NT2/D1 (cell line): ENCODE data around the gene ABL1.

ENCODE experiments used
- DNase-seq: peaks from one replicate; pipeline ENCODE4 v3.0.0-alpha.2; 2011; ENCODE audit warnings: low read depth, low spot score
- H3K27me3 ChIP-seq: 2 replicates; pipeline ENCODE4 v1.6.0; 2011; ENCODE audit warnings: mild to moderate bottlenecking; ENCODE audit not compliant: insufficient read length, insufficient read depth
- H3K36me3 ChIP-seq: 2 replicates; pipeline ENCODE4 v1.6.1; 2011; ENCODE audit warnings: mild to moderate bottlenecking, low read length, mixed read lengths; ENCODE audit not compliant: insufficient read depth, insufficient read length
- H3K4me1 ChIP-seq: 2 replicates; pipeline ENCODE4 v1.5.1; 2011; ENCODE audit not compliant: insufficient read depth, insufficient read length
- H3K4me3 ChIP-seq: 2 replicates; pipeline ENCODE4 v1.5.1; 2011; ENCODE audit warnings: low read depth; ENCODE audit not compliant: insufficient read length
- H3K9ac ChIP-seq: 2 replicates; pipeline ENCODE4 v1.6.0; 2011; ENCODE audit warnings: low read depth; ENCODE audit not compliant: insufficient read length
- H3K9me3 ChIP-seq: 2 replicates; pipeline ENCODE4 v1.5.1; 2011; ENCODE audit warnings: mild to moderate bottlenecking, low read length; ENCODE audit not compliant: insufficient read depth
- SUZ12 ChIP-seq: IDR thresholded peaks from 2 replicates; pipeline ENCODE4 v1.6.1; 2011; ENCODE audit not compliant: insufficient read length, insufficient read depth; ENCODE audit errors: extremely low read depth
- YY1 ChIP-seq: IDR thresholded peaks from 2 replicates; pipeline ENCODE4 v1.6.1; 2011; ENCODE audit not compliant: insufficient read length, insufficient read depth
- ZNF274 ChIP-seq: IDR thresholded peaks from 2 replicates; pipeline ENCODE4 v1.6.1; 2011; ENCODE audit warnings: mild to moderate bottlenecking, low read depth, low read length

ABL1 gene

GRCh38 chr9:130927995-130928900, 93.2 kb downstream of the ABL1 start:
- no peaks in the 10 kb centered on the region for H3K27me3 ChIP-seq
- H3K4me3 ChIP-seq, result no peak overlapping the region
- H3K9me3 ChIP-seq, result no peaks in the 10 kb centered on the region
- no peaks in the 10 kb centered on the region for H3K36me3 ChIP-seq
- no peak overlapping the region for H3K9ac ChIP-seq
- peaks cover 25% of the 10 kb centered on the region for H3K4me1 ChIP-seq
- TF ChIP-seq ZNF274 (no peak), SUZ12 (no peak), YY1 (no peak)
- no peak for DNase-seq

- Histone ChIP-seq H3K27me3 (no peaks in the 10 kb centered on the region), H3K4me3 (no peak overlapping the region), H3K4me1 (peaks cover 25% of the 10 kb centered on the region), H3K36me3 (no peaks in the 10 kb centered on the region), H3K9me3 (no peaks in the 10 kb centered on the region), H3K9ac (peak overlapping the region; percentile 44)
- no peak for TF ChIP-seq ZNF274
- no peak for TF ChIP-seq SUZ12
- no peak for TF ChIP-seq YY1
- no peak for DNase-seq
Measured at GRCh38 chr9:130929571-130930038, 94.6 kb downstream of the ABL1 start.

- Histone ChIP-seq H3K36me3 (no peaks in the 10 kb centered on the region), H3K4me3 (no peak overlapping the region), H3K9ac (no peak overlapping the region), H3K27me3 (no peaks in the 10 kb centered on the region), H3K4me1 (peaks cover 26% of the 10 kb centered on the region), H3K9me3 (no peaks in the 10 kb centered on the region)
- DNase-seq, result no peak
- TF ChIP-seq ZNF274 (no peak), YY1 (no peak), SUZ12 (no peak)
Measured at GRCh38 chr9:130930132-130930803, 95.2 kb downstream of the ABL1 start.

GRCh38 chr9:130930804-130931349, 95.8 kb downstream of the ABL1 start:
- DNase-seq, result no peak
- H3K9ac ChIP-seq, result no peak overlapping the region
- H3K36me3 ChIP-seq, result no peaks in the 10 kb centered on the region
- H3K4me1 ChIP-seq, result peaks cover 31% of the 10 kb centered on the region
- H3K4me3 ChIP-seq, result no peak overlapping the region
- H3K27me3 ChIP-seq, result no peaks in the 10 kb centered on the region
- TF ChIP-seq YY1, result no peak
- TF ChIP-seq ZNF274, result no peak
- no peak for TF ChIP-seq SUZ12
- no peaks in the 10 kb centered on the region for H3K9me3 ChIP-seq

GRCh38 chr9:130931508-130932254, 96.6 kb downstream of the ABL1 start:
- no peak overlapping the region for H3K4me3 ChIP-seq
- peak overlapping the region; percentile 22 for H3K9ac ChIP-seq
- no peaks in the 10 kb centered on the region for H3K36me3 ChIP-seq
- H3K27me3 ChIP-seq, result no peaks in the 10 kb centered on the region
- peaks cover 35% of the 10 kb centered on the region for H3K4me1 ChIP-seq
- no peaks in the 10 kb centered on the region for H3K9me3 ChIP-seq
- TF ChIP-seq ZNF274 (no peak), YY1 (no peak), SUZ12 (no peak)
- no peak for DNase-seq

GRCh38 chr9:130932255-130933079, 97.4 kb downstream of the ABL1 start:
- H3K9me3 ChIP-seq, result no peaks in the 10 kb centered on the region
- no peak for DNase-seq
- H3K36me3 ChIP-seq, result no peaks in the 10 kb centered on the region
- peak overlapping the region; percentile 11 for H3K9ac ChIP-seq
- H3K27me3 ChIP-seq, result peaks cover under 1% of the 10 kb centered on the region
- peaks cover 39% of the 10 kb centered on the region for H3K4me1 ChIP-seq
- TF ChIP-seq YY1 (no peak), ZNF274 (no peak), SUZ12 (no peak)
- no peak overlapping the region for H3K4me3 ChIP-seq
